ENCODE results near the gene AIP.

AIP gene

GRCh38 chr11:67482827-67483798 lies at the start of gene AIP:
Gene AIP (plus strand): TSS chr11:67483026. CDS start chr11:67483159, 133 bp downstream.
- DNase-seq = peak; percentile 100

GRCh38 chr11:67433536-67434394 lies 49.1 kb upstream of the AIP start:
- DNase-seq = no peak

- DNase-seq = no peak
These were observed 48.4 kb upstream of the AIP start for GRCh38 chr11:67434395-67434881.

- no peak for DNase-seq
These were observed 47.6 kb upstream of the AIP start for GRCh38 chr11:67435031-67435726.

- no peak for DNase-seq
These were observed 46.9 kb upstream of the AIP start for GRCh38 chr11:67435727-67436458.

GRCh38 chr11:67436459-67437081 lies 46.3 kb upstream of the AIP start:
- no peak for DNase-seq

GRCh38 chr11:67437082-67437808 lies 45.6 kb upstream of the AIP start, which contains the start of gene PTPRCAP:
Gene PTPRCAP (minus strand): TSS chr11:67437682. CDS start chr11:67437619, 63 bp downstream.
- DNase-seq = no peak

GRCh38 chr11:67437809-67438157 lies 45.0 kb upstream of the AIP start:
- DNase-seq = no peak

- DNase-seq = no peak
These were observed 44.5 kb upstream of the AIP start for GRCh38 chr11:67438158-67438902.

- DNase-seq = peak; percentile 97
These were observed 43.3 kb upstream of the AIP start for GRCh38 chr11:67439321-67440228.

GRCh38 chr11:67440229-67441097 lies 42.4 kb upstream of the AIP start:
- no peak for DNase-seq

- DNase-seq = no peak
These were observed 41.7 kb upstream of the AIP start for GRCh38 chr11:67441098-67441563.

- no peak for DNase-seq
These were observed 41.0 kb upstream of the AIP start for GRCh38 chr11:67441731-67442351.

- DNase-seq = no peak
These were observed 40.1 kb upstream of the AIP start for GRCh38 chr11:67442504-67443404.

- no peak for DNase-seq
These were observed 37.3 kb upstream of the AIP start for GRCh38 chr11:67445515-67445914.

- no peak for DNase-seq
These were observed 34.6 kb upstream of the AIP start for GRCh38 chr11:67448220-67448609.

Measured in 8988T (cell line).